COLO829 (cell line): ENCODE results near the gene GLDC.
"Not testable (repeated sequence)": the region's sequence is repeated elsewhere in the genome, so short reads cannot be mapped to it uniquely, and the experiment has no call there.

Experiments
- DNase-seq: peaks from one replicate; pipeline ENCODE4 v3.0.0; 2012; ENCODE audit warnings: low spot score

The GLDC gene

GRCh38 chr9:6645355-6646292 lies at the start of gene GLDC:
Gene GLDC (minus strand): TSS chr9:6645729. CDS start chr9:6645499, 230 bp downstream.
- DNase-seq: peak; percentile 24

GRCh38 chr9:6692881-6693361 lies 47.4 kb upstream of the GLDC start:
- DNase-seq: no peak

GRCh38 chr9:6692433-6692832 lies 46.9 kb upstream of the GLDC start:
- no peak for DNase-seq

DNA sequence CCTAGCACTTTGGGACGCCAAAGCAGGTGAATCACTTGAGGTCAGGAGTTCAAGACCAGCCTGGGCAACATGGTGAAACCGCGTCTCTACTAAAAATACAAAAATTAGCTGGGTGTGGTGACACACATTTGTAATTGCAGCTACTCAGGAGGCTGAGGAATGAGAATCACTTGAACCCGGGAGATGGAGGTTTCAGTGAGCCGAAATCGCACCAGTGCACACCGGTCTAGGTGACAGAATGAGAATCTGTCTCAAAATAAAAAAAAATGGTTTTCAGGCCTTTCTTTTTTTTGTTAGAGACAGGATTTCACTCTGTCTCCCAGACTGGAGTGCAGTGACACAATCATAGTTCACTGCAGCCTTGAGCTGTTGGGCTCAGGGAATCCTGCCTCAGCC lies 45.1 kb upstream of the GLDC start:
- not testable (repeated sequence) for DNase-seq

DNA sequence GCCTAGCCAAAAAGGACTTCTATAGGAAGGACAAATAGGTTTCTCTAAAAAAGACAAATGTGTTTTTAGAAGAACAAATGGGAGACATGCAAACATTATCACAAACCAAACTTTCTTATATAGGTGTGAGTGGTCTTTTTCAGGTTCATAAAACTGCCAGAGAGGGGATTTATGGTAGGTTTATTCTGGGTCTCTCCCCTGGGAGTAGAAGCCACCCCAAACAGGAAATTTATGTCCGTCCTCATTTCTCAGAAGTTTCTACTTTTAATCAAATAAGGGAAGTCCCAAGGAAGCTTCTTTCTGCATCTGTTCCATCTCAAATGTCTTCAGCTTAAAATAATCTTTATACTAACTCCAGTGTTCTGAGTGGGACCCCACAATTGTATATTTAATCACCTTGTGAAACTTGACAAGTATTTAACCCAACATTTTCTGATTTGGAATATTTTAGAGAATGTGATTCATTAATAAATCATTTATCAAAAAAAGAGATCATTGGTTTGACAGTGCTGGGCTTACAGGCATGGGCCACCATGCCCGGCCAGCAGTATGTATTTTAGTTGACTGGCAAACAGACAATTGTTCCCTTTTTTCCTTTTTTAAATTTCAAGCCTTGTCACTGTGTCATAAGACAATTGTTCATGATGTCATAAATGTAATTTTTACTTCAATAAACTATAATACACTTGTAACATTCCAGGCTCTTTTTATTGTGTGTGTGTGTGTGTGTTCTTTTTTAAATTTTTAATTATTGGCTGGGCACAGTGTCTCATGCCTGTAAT lies 44.6 kb upstream of the GLDC start:
- no peak for DNase-seq

GRCh38 chr9:6687180-6687579 lies 41.7 kb upstream of the GLDC start:
- no peak for DNase-seq

- no peak for DNase-seq
Measured at GRCh38 chr9:6686396-6686795, 40.9 kb upstream of the GLDC start.

GRCh38 chr9:6681957-6682501 lies 36.5 kb upstream of the GLDC start:
- DNase-seq: no peak

DNA sequence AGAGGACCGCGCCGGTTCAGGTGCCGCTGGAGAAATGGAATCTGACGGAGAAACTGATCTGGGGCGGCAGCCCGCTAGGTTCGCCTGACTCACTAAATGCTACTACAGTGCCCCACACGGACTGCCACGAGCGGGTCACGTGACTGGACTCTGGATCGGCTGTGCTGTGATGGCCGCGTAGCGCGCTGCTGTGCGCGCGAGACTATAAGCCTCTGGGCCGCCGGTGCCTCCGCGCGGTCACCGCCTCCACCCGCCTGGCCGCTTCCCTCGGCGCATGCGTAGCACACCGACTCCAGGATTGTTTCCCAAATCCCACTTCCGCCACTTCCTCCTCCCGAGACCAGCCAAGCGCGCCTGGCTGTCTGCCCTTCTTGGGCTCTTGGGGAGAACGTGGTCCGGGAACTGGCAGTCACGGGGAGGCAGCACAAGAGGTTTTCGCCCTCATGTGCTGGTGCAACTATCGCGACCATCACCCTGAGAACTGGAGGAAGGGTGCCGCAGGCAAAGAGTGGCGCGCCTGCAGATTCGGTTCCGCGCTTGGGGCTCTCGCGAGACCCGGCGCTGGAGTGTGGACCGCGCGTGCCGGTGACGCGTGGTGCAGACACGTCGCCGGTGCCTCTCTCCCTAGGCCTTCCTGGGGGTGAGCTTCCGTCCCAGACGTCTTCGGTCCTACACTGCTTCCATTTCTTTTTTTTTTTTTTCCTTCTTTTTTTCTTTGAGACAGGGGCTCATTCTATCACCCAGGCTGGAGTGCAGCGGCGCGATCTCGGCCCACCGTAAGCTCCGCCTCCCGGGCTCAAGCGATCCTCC lies 35.8 kb upstream of the GLDC start:
- DNase-seq: peak; percentile 96

DNA sequence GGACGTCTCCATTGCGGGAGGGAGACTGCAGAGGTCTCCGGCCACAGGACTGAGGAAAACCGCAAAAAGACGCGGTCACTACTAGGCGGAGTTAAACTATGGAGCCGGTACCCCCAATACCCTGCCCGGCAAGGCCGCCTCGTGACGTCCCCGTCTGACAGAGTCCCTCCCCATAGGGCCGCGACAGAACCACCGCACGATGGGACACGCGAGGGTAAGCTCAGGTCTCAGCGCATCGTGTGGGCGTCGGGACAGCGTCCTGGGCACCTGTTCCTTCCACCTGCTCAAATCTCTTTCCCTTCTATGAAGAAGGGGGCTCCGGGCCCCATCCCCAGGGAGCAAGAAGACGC lies 35.2 kb upstream of the GLDC start:
- no peak for DNase-seq

GRCh38 chr9:6677803-6678202 lies 32.3 kb upstream of the GLDC start:
- DNase-seq: no peak

- DNase-seq: no peak
Measured at GRCh38 chr9:6676254-6676921, 30.9 kb upstream of the GLDC start.

DNA sequence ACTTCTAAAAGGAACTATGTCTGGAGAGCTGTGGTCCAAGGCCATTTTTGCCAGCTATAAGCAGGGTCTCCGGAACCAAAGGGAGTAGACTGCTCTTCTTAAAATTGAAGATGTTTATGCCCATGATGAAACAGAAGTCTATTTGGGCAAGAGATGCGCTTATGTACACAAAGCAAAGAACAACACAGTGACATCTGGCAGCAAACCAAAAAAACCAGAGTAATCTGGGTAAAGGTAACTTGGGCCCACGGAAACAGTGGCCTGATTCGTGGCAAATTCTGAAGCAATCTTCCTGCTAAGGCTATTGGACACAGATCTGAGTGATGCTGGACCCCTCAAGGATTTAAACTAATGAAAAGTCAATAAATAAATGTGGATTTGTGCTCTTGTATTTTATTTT lies 29.7 kb upstream of the GLDC start:
- DNase-seq: no peak

DNA sequence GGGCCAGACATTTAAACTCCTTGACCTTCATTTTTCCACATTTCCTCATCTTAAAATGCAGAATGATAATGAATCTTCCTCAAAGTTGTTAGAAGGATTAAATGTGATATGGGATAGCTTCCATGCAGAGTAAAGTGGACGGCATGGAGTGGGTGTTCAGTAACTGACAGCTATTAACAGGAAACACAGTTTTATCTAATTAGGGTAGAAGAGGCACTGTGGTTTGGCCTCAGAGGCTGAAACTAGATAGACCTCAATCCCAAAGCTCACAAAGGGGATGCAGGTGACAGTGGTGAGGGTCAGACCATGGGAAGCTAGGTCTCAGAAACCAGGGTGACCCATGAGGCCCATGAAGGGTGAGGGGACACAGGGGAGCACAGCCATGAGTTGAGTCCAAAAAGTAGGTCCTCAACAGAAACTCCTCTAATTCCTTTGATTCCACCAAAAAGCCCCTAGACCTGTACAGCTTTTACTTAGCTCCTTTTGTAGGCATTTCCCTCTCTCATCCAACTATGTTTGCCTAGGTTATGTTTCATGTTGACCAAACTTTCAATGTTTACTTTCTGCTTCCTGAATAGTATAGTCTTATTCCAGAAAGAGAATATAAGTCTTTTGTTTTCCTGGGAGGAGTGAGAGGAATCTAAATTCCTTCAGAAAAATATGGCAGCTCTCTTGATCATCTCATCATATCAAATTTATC lies 27.9 kb upstream of the GLDC start:
- no peak for DNase-seq

DNA sequence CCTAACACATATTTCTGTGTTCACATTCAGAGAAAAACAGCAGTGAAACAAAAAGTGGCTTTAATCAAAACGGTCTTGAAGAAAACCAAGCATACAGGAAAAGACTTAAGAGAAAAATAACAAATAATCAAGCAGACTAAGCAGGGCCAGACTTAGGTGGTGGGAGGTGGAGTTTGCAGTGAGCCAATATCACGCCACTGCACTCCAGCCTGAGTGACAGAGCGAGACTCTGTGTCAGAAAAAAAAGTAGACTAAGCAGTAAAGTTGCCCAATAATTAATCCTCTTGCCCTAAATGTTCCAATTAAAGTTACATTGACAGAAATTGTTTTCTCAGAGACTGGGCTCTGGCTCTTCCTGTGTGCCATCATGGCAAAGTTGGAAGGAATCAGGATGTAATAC lies 26.6 kb upstream of the GLDC start:
- DNase-seq: no peak

DNA sequence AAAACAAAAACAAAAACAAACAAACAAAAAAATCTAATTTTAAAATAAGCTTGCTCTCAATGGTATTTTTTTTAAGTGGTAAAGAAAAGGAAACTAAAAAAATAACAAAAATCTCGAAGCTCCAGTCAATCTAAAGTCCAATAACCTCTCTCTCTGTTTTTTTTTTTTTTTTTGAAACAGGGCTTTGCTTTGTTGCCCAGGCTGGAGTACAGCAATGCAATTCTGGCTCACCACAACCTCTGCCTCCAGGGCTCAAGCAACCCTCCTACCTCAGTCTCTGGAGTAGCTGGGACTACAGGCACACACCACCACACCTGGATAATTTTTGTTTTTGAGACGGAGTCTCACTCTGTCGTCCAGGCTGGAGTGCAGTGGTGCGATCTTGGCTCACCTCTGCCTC lies 25.9 kb upstream of the GLDC start:
- peak; percentile 15 for DNase-seq

DNA sequence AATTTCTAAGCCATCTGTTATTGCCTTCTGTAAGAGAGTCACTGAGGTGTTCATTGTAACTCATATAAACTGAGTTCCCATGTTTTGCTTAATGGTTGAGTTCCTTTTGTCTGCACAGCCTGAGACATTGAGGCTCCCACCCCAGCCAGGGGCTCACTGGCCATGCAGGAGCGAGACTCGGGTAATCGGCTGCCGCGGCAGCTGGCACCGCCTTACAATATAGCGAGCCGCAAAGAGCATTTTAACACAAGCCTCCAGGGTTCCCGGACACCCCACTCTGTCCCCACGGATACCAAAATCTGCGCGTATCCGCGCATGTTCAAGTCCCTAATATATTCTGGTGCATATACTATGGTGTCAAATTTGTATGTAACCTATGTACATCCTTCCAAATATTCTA lies 24.4 kb upstream of the GLDC start:
- no peak for DNase-seq

GRCh38 chr9:6667633-6668280 lies 22.2 kb upstream of the GLDC start:
- peak; percentile 50 for DNase-seq

- DNase-seq: no peak
Measured at GRCh38 chr9:6667080-6667479, 21.6 kb upstream of the GLDC start.

DNA sequence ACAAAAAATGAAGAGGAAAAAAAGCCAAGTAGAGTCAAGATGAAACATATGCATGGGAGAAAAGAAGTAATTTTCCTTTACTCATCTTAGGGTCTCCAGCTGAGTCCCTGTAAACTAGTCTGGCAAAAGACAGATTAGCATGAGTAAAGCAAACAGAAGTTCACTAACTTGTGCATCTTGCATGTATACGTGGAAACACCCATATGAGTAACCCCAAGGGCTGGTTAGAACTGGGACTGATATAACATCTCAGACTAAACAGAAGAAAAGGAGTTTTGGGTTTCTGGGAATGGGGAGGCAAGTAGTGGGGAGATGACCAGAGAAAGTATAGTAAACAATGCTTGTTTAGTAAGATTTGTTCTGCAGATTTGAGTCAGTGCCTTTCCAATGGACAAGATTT lies 20.1 kb upstream of the GLDC start:
- no peak for DNase-seq
